PC-3 (cell line): ENCODE data around the gene MBOAT7.

Source experiments
- EZH2 ChIP-seq: fragments of 300-600 bp; sonication (generic); IDR thresholded peaks from one replicate; pipeline ENCODE4 v1.6.1; 2017; ENCODE audit warnings: antibody characterized with exemption, mild to moderate bottlenecking, low read length; ENCODE audit not compliant: unreplicated experiment
- EZH2phosphoT487 ChIP-seq: fragments of 300-600 bp; sonication (generic); IDR thresholded peaks from 2 replicates; pipeline ENCODE4 v1.6.1; 2018; ENCODE audit warnings: mild to moderate bottlenecking, antibody characterized with exemption, low read length, borderline replicate concordance
- TF ChIP-seq, protein P1 (sequence below): fragments of 300-600 bp; sonication (generic); conservative IDR thresholded peaks from 2 replicates; pipeline ENCODE4 v1.5.1; 2017; ENCODE audit warnings: antibody characterized with exemption, low read depth, mild to moderate bottlenecking, low read length

DNA sequence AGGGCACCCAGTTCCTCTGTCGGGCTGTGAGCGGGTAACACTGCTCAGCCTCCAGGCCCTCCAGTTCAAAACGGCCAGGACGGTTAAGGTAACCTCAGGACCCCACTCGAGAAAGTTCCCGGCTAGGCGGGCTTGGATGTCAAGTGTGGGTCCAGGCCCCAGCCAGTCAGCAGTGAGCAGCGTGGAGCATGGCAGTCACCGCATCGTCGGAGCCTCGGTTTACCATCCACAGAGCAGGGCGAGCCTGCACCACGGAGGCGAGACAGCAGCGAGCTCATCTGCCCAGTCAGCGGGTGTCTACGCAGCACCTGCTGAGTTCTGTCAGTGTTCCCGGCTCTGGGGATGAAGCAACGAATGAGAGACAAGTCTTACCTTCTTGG lies 59.8 kb downstream of the MBOAT7 start:
- TF ChIP-seq, protein P1, sequence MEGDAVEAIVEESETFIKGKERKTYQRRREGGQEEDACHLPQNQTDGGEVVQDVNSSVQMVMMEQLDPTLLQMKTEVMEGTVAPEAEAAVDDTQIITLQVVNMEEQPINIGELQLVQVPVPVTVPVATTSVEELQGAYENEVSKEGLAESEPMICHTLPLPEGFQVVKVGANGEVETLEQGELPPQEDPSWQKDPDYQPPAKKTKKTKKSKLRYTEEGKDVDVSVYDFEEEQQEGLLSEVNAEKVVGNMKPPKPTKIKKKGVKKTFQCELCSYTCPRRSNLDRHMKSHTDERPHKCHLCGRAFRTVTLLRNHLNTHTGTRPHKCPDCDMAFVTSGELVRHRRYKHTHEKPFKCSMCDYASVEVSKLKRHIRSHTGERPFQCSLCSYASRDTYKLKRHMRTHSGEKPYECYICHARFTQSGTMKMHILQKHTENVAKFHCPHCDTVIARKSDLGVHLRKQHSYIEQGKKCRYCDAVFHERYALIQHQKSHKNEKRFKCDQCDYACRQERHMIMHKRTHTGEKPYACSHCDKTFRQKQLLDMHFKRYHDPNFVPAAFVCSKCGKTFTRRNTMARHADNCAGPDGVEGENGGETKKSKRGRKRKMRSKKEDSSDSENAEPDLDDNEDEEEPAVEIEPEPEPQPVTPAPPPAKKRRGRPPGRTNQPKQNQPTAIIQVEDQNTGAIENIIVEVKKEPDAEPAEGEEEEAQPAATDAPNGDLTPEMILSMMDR = no peak
- TF ChIP-seq EZH2 (no peak), EZH2phosphoT487 (no peak)
